Activated naive CD4-positive, alpha-beta T cell treated with anti-CD3 and anti-CD28 coated beads, Interleukin-2, amount 10 ng/mL, durations not matched to agents 5 hours and 36 hours (primary cell): ENCODE results near the gene CCDC178. TPM values are rescaled to one million over a fixed set of nuclear protein-coding genes. Genes with fewer than 3 reads are reported as not detected.

Source experiments
- total RNA-seq, 2 experiments: library from RNA; stranded (reverse); gene quantifications; one replicate each; pipeline ENCODE4 v1.2.3, GENCODE V29; 2021

CCDC178 gene
- total RNA-seq: not detected

GRCh38 chr18:33440060-33441043 lies at the start of gene CCDC178:
Gene CCDC178, minus strand, starts transcription at chr18:33440721. Its CDS starts 28,633 bp downstream, at chr18:33412088.

Other genes starting within 250 kb of the CCDC178 start
- gene ASXL3, start 137.5 kb upstream of the CCDC178 start, total RNA-seq: not detected